Ramos (cell line): ENCODE measurements around the gene EPHA1.
"Not testable (repeated sequence)": the region's sequence is repeated elsewhere in the genome, so short reads cannot be mapped to it uniquely, and the experiment has no call there.

ENCODE experiments used
- in situ Hi-C: fragments of 300-500 bp; cut with MboI; formaldehyde crosslinking; loops from one replicate; pipeline ENCODE4 v1.14.3; 2022; ENCODE audit warnings: low sequenced_read_pairs; ENCODE audit not compliant: unreplicated experiment

EPHA1 gene

DNA sequence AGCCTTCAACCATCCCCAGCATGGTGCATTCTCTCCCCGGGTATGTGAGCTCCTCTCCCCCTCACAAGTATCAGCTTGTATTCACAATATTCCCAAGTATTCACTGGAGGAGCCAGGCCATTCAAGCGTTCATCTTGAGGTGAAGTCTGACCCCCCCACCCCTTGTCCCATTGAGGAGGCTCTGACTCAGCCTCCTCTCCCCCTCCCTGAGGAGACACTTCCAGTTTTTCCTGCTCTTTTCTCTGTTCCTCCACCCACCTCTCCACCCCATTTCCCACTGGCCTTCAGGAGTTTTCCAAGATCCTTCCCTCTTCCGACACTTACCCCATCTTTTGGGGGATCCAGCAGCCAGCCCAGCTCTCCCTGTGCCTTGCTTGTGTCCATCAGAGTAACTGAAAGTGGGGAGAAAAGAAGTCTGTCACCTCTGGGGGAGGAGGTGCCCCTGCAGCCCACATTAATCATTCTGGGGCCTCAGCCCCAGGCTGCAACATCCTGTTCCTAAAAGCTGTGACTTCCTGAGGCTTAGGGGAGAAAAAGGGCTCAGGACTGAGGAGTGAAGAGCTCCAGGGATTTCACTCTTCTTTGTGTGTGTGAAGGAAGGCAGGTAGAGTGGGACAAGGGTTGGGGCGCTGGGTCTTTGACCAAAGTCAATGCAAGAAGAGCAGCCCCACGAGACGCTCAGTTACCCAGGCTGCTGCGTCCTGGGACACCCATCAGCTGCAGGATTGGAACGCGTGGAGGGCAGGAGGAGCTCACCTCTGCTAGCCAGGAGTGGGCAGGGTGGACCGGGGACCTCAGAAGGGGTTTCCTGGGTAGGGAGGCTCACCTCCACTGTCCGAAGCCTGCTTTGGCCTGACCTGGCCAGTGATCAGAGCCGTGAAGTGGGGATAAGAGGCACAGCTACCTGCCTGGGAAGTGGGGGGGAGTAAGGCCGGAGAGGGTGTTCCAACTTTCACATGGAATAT is 1.1 kb downstream of the EPHA1 start:
- in situ Hi-C loops: no loop called here

DNA sequence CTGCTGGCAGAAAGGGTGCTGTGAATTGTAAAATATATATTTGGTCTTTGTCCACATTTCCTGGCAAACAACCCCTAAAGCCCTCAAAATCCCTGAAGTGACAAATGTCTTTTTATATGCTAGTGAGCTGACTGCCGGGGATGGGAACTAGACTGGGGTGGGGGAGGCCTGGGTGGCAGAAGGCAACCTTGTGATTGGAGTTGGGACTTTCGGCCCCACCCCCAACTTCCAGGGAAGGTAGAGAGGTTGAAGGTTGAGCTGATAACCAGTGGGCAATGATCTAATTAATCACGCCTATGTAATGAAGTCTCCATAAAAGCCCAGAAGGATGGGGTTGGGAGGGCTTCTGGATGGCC is 2.7 kb downstream of the EPHA1 start:
- in situ Hi-C loops: no loop called here

DNA sequence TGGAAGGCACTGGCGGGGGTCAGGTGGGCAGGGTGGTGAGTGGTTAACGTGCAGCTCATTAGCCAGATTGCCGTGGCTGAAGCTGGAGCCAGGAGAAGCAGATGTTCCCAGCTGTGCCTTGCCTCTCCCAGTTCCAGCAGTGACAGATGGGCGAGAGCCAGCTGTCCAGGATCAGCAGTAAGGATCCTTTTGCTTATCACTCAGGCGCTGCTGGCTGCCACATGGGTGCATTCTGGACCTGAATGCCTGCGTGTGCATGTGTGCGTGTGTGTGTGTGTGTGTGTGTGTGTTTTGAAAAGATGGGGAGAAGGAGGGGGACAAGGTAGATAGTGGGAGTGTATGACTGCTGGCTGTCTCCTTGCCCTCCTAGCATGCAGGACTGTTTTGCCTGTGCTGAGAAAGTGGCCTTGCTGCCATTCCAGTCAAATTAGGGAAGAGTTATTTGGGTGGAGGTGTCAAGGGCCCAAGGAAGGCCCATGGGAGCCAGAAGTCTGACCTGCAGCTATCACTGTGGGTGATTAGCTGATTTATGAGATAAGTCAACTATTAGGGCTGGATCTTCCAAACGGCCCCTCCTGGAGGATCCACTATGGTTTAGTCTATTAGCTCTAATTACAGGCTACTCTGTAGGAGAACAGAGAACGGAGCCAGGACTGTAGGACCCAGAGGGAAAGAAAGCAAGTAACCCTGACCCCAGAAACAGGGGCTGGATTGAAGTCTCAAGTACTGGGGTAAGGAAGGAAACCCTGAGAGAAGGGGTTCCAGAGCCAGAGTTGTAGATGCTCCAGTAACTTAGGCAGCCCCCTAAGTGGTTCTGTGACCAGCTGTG is 3.3 kb downstream of the EPHA1 start:
- in situ Hi-C loops: no loop called here

DNA sequence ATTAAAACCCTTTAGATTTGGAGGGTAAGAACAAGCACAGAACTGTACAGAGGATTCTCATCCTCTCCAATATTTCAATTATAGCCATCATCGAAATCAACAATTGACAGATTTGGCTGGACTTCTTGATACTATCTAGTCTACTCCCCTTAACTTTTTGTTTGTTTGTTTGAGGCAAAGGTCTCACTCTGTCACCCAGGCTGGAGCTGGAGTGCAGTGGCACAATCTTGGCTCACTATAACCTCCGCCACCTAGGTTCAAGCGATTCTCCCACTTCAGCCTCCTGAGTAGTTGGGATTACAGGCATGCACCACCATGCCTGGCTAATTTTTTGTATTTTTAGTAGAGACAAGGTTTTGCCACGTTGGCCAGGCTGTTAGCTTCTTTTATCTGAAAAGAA is 6.4 kb downstream of the EPHA1 start:
- in situ Hi-C loops: not testable (repeated sequence)

DNA sequence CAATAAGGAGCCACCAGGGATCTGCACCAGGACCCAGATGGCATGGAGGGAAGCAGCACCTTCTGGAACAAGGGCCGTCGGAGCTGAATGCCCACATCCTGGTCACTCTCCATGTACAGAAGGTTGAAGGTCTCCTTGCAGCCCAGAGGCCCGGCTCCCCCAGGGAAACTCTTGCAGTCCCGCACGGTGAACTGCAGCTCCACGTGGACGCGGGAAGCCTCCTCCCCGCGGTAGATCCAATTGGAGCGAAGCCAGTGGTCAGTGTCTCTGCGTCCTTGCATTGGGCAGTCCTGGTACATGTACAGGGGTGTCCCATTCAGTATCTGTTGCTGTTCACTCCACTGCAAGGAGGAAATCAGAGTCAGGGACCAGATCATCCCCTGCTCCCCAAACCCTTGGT is 7.4 kb downstream of the EPHA1 start:
- in situ Hi-C loops: no loop called here

DNA sequence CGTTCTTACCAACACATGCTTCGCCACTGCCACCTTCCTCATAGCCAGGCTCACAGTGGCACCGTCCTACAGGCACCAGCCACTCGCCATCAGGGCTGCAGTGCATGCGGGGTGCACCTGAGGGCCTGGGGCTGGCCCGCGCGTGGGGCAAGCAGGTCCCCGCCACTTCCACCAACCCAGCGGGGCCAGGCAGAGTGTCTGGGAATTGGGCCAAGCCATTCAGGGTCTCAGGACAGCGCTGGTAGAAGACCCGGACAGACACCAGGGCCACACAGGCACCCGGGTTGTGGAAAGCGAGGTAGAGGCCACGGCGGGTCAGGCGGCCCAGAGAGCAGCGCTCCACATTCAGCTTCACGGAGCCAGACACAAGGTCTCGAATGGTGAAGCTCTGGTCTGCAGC is 9.0 kb downstream of the EPHA1 start:
- in situ Hi-C loops: no loop called here

DNA sequence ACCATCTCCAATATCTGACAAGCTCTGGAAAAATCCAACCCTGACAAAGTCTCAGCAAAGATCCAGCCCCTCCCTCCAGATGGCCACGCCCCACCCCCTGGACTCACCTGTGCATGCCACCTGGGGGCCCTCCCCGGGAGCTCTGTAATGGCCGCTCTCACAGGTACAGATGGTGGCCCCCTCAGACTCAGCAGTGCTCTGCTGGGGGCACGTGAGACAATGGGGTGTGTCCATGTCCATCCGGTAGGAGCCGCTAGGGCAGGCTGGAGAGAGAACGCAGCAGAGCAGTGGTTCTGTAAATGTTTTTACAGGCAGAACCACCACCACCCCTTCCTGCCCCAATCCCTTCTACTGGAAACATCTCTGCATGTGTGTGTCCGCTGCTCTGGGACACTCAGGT is 9.5 kb downstream of the EPHA1 start:
- in situ Hi-C loops: no loop called here

DNA sequence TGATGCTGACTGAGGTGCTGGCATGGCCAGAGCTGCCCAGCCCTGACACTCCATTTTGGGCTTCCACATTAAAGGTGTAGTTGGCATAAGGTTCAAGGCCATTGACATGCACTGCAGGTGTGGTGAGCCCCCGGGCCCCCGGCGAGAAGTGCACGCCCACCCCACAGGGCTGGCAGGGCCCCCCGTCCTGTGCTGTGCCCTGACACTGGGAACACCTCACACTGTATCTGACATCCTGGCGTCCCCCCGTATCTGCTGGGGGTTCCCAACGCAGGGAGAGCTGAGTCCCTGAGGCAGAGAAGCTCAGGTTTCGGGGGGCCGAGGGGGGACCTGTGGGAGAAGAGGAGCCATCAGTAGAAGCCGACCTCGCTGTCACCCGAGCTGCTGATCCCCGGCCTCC is 10.0 kb downstream of the EPHA1 start:
- in situ Hi-C loops: no loop called here

DNA sequence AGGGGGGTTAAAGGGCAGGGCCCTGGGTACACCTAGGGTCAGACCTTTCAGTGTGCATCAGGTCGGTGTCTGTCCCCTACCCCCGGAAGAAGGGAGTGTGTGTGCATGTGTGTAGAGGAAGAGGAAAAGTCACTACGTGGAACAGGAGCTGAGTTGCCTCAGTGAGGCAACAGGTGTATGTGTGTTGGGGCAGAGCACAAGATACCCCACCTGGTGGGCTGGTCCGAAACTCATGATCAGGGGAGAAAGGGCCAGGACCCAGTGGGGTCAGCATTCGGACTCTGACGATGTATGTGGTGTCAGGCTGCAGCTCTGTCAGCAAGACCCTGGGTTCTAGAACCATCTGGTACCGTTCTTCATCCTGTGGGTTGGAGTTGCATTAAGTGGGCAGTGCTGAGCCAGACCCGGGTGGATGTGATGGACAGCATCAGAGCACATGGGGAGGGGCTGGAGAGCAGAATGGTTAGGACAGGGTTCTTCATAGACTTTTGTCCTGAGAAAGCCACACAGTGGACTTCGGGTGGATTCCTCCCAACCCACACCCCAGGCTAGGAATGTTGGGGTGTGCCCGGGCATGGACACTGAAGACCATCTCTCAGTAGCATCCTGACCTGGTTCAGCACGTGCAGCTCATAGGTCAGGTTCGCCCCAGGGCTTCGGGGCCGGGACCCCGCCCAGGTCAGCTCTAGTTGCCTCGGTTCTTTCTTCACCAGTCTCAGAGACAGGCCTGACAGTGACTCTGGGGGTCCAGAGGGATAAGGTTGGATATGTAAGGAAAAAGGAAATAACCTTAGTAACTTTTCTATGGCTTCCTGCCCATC is 10.7 kb downstream of the EPHA1 start:
- in situ Hi-C loops: no loop called here

DNA sequence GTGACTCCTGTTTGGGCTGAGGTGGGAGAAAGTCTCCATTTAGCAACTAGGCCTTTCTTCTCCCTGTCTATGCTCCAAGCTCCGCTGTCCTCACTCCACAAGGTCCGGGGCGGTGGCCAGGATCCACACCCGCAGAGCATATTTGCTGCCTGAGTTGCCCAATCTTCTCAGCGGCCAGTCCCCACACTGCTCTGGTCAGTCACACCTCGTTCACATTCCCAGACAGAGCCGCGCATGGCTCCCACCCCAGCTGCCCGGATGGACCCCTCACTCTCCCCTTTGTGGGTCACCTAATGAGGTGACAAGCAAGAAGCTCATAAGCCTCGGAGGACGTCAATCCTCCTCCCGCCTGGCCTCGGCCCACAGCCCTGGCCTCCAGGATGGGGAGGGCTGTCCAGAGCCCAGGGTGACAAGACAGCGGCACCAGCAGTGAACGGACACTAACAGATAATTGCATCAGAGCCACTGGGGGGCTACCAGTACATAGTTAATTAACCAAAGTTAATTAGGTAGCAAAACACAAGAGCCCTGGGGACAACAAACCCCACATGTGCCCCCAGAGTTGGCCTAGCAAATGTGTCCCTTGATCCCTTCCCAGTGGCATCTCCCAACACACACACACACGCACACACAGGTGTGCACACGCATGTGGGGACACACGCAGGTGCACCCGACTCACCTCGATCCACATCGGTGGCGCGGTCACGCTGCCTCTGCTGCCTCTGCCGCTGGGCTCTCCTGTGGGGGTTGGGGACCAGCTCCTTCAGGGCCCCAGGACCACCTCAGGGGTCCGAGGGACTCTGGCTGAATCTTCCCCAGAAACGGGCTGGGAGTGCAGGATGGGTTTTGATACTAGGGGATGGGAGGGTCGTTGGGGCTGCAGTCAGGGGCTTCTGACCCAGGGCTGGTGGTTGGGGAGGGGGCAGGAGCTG is 11.8 kb downstream of the EPHA1 start:
- in situ Hi-C loops: no loop called here

DNA sequence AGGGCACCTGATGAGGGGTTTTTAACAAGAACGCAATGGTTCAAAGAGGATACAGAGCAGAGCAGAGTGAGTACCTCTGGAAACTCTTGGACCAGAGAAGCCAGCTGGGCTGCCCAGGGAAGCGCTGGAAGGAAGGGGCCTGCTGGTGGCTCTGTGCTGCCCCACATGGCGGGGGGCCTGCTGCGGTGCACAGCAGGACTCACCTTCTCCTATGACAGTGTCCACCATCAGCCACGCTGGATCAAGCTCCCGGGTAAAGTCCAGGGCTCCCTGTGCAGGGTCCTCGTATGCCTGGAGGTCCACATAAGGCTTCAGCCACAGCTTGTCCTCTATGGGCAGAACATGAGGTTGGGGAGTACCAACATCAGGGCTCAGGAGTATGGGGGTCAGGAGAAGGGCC is 12.5 kb downstream of the EPHA1 start:
- in situ Hi-C loops: no loop called here

DNA sequence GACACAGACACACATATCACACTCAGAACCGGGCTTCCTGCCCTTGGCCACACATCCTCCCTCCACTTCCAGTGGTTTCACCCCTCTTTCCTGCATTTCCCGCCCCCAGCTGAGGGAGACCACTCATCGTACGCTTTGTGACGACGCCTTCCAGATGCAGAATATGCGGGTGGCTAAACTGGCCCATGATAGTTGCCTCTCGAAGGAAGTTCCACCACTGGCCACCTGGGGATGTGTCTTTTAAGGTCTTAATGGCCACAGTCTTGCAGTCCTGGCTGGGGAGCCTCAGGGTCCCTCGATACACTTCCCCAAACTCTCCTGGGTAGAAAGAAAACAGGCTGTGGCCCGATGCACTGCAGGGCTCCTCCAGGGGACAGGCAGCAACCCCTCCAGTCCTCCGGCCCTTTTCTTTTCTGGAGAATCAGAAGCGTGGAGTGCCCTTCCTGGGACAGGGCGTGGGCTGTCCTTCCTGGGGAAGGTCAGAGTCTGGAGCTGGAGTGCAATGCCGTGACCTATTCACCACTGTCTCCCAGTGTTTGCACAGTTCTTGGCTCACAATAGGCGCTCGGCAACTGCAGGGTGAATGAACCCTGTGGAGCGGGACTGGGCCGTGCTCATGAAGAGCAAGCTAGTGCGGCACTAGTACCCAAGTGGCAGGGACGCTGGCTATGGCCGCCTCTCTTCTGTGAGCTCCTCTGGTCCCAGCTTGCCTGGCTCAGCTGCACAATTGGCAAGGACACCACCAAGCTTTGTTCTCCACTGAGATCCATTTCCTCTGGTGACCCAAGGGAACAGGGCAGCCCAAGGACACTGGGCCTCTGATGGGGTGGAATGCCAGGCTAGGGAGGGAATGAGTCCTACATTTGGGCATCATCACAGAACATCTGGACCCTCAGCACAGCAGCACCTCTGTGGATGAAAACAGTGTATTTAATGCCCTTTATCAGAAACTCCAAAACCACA is 13.2 kb downstream of the EPHA1 start:
- in situ Hi-C loops: no loop called here

DNA sequence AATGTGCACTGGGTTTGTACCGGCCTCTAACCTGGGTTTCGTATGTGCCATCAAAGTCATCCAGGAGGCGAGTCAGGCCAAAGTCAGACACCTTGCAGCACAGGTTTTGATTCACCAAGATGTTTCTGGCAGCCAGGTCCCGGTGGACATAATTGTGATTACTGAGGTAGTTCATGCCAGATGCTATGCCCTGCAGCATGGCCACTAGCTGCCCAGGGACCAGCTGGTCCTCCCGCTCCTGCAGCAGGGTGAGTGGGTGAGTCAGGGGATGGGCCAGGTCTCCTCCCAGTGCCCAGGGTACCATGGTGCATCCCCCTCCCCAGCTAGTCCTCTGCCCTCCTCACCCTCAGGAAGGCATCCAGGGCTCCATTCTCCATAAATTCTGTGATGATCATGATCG is 13.9 kb downstream of the EPHA1 start:
- in situ Hi-C loops: no loop called here

DNA sequence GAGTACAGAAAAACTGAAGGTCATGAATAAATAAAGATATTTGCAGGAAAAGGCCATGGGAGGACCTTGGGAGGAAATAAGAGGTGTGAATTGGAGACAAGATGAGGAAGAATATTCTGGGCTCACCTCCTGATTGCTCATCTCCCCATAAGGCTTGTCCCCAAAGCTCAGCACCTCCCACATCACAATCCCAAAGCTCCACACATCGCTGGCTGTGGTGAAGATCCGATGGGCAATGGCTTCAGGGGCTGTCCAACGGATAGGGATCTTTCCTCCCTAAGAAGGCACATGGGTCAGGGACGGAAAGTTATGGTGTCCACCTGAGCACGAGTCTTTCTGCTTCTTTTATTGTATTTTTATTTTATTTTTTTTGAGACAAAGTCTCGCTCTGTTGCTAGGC is 14.6 kb downstream of the EPHA1 start:
- in situ Hi-C loops: no loop called here

DNA sequence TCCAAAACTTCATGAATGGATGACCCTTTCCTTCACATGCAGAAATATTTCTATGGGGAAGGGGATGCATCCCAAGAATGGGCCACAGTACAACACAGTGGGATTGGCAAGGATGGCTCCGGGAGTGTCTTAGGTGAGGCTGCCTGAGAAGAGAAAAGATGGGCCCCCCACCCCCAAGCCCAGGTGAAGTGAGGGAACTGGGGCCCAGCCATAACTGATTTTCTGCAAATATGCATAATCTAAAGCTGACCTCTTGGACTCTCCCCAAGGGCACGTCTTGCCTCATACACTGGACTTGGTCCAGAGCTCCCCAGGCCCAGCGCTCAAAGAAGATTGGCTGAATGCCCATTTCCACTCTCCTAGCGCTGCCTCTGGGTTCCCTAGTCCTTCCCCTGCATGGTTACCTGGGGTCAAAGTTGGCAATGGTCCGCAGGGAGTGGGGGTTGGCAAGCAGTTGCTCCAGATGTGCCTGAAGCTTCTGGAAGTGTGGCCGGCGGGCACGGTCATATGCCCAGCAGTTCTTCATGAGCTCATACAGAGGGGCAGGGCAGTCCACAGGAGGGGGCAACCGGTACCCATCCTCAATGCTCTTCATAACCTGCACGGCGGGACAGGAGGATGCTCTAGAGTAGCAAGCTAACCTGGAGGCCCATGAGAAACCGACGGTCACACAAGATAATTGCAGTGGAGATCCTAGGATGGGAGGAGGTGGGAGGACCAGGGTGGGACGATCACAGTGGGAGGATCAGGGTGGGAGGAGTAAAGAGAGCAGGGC is 15.2 kb downstream of the EPHA1 start:
- in situ Hi-C loops: no loop called here

DNA sequence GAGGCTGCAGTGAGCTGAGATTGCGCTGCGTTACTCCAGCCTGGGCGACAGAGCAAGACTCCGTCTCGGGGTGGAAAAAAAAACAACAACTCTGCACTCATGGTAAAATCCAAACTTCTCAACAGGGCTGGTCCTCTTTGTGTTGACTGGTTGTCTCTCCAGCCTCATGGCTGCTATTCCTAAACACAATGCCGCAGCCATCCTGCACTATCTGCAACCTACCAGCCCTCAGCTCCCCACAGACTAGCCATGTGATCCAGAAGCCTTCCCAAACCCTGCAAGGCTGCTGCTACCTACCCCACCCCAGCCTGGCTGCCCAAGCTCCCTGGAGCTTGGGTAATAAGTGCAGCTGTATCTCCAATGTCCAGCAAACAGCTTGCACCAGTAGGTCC is 15.8 kb downstream of the EPHA1 start:
- in situ Hi-C loops: no loop called here

DNA sequence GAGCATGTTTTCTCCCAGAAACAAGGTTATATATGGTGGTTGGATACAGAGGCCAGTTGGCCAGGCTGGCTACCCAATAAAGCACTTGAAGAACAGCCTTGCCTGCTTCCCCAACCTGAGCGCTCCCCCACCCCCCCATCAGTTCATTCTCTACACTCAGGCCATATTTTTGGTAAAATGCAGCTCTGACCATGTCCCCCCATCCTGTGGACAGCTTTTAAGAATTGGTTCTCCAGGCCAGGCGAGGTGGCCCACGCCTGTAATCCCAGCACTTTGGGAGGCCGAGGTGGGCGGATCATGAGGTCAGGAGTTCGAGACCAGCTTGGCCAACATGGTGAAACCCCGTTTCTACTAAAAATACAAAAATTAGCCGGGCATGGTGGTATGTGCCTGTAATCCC is 16.2 kb downstream of the EPHA1 start:
- in situ Hi-C loops: not testable (repeated sequence)
